ENCODE measurements around the gene NAV1. TPM values are rescaled to one million over a fixed set of nuclear protein-coding genes. Genes with fewer than 3 reads are reported as not detected.

NAV1 gene
- total RNA-seq, 1 donor from 2014 or later = 101 TPM

- no peak overlapping the region for H3K4me3 Mint-ChIP-seq (ENCODE audit: unreplicated experiment)
- H3K4me1 Mint-ChIP-seq (ENCODE audit: unreplicated experiment) = peaks cover 55% of the 10 kb centered on the region
- no peak for DNase-seq (ENCODE audit: low spot score)
- no peaks in the 10 kb centered on the region for H3K27me3 Mint-ChIP-seq (ENCODE audit: unreplicated experiment)
- no peak overlapping the region for H3K27ac Mint-ChIP-seq (ENCODE audit: unreplicated experiment)
- H3K36me3 Mint-ChIP-seq (ENCODE audit: low read depth, unreplicated experiment) = peaks cover 10% of the 10 kb centered on the region
- no peak for TF ChIP-seq CTCF (IDR thresholded peaks at IDR 0.05; ENCODE audit: unreplicated experiment)
- no peaks in the 10 kb centered on the region for H3K9me3 Mint-ChIP-seq (ENCODE audit: unreplicated experiment)
Observed at GRCh38 chr1:201560328-201561194, 21.6 kb downstream of the NAV1 start.

GRCh38 chr1:201561195-201561564, 22.3 kb downstream of the NAV1 start:
- DNase-seq (ENCODE audit: low spot score) = no peak
- Mint-ChIP-seq H3K27ac (ENCODE audit: unreplicated experiment) (no peak overlapping the region), H3K4me1 (ENCODE audit: unreplicated experiment) (peaks cover 53% of the 10 kb centered on the region)

GRCh38 chr1:201561601-201562000, 22.7 kb downstream of the NAV1 start:
- DNase-seq (ENCODE audit: low spot score) = no peak

More at GRCh38 chr1:201561195-201561564, 22.3 kb downstream of the NAV1 start:
- H3K36me3 Mint-ChIP-seq (ENCODE audit: low read depth, unreplicated experiment) = peaks cover 10% of the 10 kb centered on the region
- TF ChIP-seq CTCF (IDR thresholded peaks at IDR 0.05; ENCODE audit: unreplicated experiment) = no peak
- H3K9me3 Mint-ChIP-seq (ENCODE audit: unreplicated experiment) = no peaks in the 10 kb centered on the region
- no peak overlapping the region for H3K4me3 Mint-ChIP-seq (ENCODE audit: unreplicated experiment)
- peaks cover 2% of the 10 kb centered on the region for H3K27me3 Mint-ChIP-seq (ENCODE audit: unreplicated experiment)

GRCh38 chr1:201562257-201562656, 23.3 kb downstream of the NAV1 start:
- Mint-ChIP-seq H3K27me3 (ENCODE audit: unreplicated experiment) (peaks cover 2% of the 10 kb centered on the region), H3K36me3 (ENCODE audit: low read depth, unreplicated experiment) (peaks cover 10% of the 10 kb centered on the region), H3K9me3 (ENCODE audit: unreplicated experiment) (no peaks in the 10 kb centered on the region), H3K4me1 (ENCODE audit: unreplicated experiment) (peaks cover 56% of the 10 kb centered on the region), H3K27ac (ENCODE audit: unreplicated experiment) (no peak overlapping the region), H3K4me3 (ENCODE audit: unreplicated experiment) (no peak overlapping the region)
- no peak for DNase-seq (ENCODE audit: low spot score)
- TF ChIP-seq CTCF (IDR thresholded peaks at IDR 0.05; ENCODE audit: unreplicated experiment) = no peak

More at GRCh38 chr1:201561601-201562000, 22.7 kb downstream of the NAV1 start:
- Mint-ChIP-seq H3K4me1 (ENCODE audit: unreplicated experiment) (peaks cover 56% of the 10 kb centered on the region), H3K36me3 (ENCODE audit: low read depth, unreplicated experiment) (peaks cover 10% of the 10 kb centered on the region), H3K9me3 (ENCODE audit: unreplicated experiment) (no peaks in the 10 kb centered on the region), H3K27ac (ENCODE audit: unreplicated experiment) (no peak overlapping the region), H3K4me3 (ENCODE audit: unreplicated experiment) (no peak overlapping the region), H3K27me3 (ENCODE audit: unreplicated experiment) (peaks cover 2% of the 10 kb centered on the region)
- TF ChIP-seq CTCF (IDR thresholded peaks at IDR 0.05; ENCODE audit: unreplicated experiment) = no peak
